Transverse colon (tissue), 4 donors: ENCODE measurements around the gene NTRK3. TPM values are rescaled to one million over a fixed set of nuclear protein-coding genes. Genes with fewer than 3 reads are reported as not detected.

Experiments used
- DNase-seq: peaks from one replicate; pipeline ENCODE4 v3.0.0-alpha.2; 2019
- H3K27ac ChIP-seq, 4 donors: fragments of 200-600 bp; sonication (generic); 2 replicates each; pipeline ENCODE4 v1.5.1; 2016 to 2018; ENCODE audit warnings: inconsistent platforms in 4 of 4
- H3K27me3 ChIP-seq: fragments of 200-600 bp; sonication (generic); 2 replicates; pipeline ENCODE4 v1.5.1; 2017; ENCODE audit warnings: inconsistent platforms
- H3K36me3 ChIP-seq, 4 donors: fragments of 200-600 bp; sonication (generic); 2 replicates each; pipeline ENCODE4 v1.5.1; 2017 to 2019; ENCODE audit warnings: inconsistent platforms in 4 of 4
- H3K4me1 ChIP-seq, 4 donors: fragments of 200-600 bp; sonication (generic); 2 replicates each; pipeline ENCODE4 v1.5.1; 2017 to 2020; ENCODE audit warnings: inconsistent platforms in 4 of 4
- H3K4me3 ChIP-seq, 4 donors: fragments of 200-600 bp; sonication (generic); 1 replicate in 1 of 4; 2 replicates in 3 of 4; pipeline versions ENCODE4 v1.5.1 to v1.6.1; 2017 to 2019; ENCODE audit warnings: inconsistent platforms in 4 of 4
- H3K9me3 ChIP-seq, 2 donors: fragments of 200-600 bp; sonication (generic); 2 replicates each; pipeline ENCODE4 v1.5.1; 2017 to 2019; ENCODE audit warnings: inconsistent platforms in 2 of 2
- EP300 ChIP-seq: sonication (generic); formaldehyde crosslinking; IDR thresholded peaks from one replicate; pipeline ENCODE4 v1.6.1; 2017; ENCODE audit warnings: antibody characterized with exemption, low read depth
- POLR2A ChIP-seq: fragments of 450-650 bp; IDR thresholded peaks from one replicate; pipeline ENCODE4 v1.6.1; 2016; ENCODE audit warnings: antibody characterized with exemption, mild to moderate bottlenecking, moderate library complexity
- POLR2AphosphoS5 ChIP-seq, 3 donors: sonication (generic); formaldehyde crosslinking; IDR thresholded peaks; one replicate each; pipeline ENCODE4 v1.6.1; 2016; ENCODE audit warnings: antibody characterized with exemption in 3 of 3
- WGBS, 2 donors: methylation state at CpG; one replicate each; pipeline ENCODE4 v1.1.5; 2018; ENCODE audit warnings: low coverage in 1 of 2; 5-methylcytosine and 5-hydroxymethylcytosine counted together
- in situ Hi-C, 4 donors: fragments of 200-750 bp; cut with MboI; loops; one replicate each; pipeline versions ENCODE4 v1.15.0 to v1.15.1; 2017; ENCODE audit warnings: low sequenced_read_pairs in 3 of 4, low pct_ligation_motif_present in 1 of 4, low pct_unique_long_range_greater_than_20kb in 1 of 4
- intact Hi-C: fragments of 100-400 bp; cut with DNase I; formaldehyde crosslinking; loops from one replicate; pipeline ENCODE4 v1.15.1; 2023; ENCODE audit warnings: low total_unique reads
- total RNA-seq, 4 donors: library from RNA; depleted of rRNA; stranded (reverse); fragments of >200 nt; gene quantifications; one replicate each; pipeline ENCODE4 v1.1.0, GENCODE V29; 2016
- TF ChIP-seq, protein P1 (sequence below), 5 experiments: fragments of 200-600 bp in 3 of 5; fragments of 450-650 bp in 2 of 5; sonication (generic) in 3 of 5; IDR thresholded peaks; 1 replicate in 2 of 5; 2 replicates in 3 of 5; pipeline ENCODE4 v1.5.1; 2016 to 2017; ENCODE audit warnings: antibody characterized with exemption in 5 of 5, inconsistent platforms in 3 of 5, mild to moderate bottlenecking in 2 of 5, moderate library complexity in 1 of 5

Gene NTRK3
- total RNA-seq, 4 donors from 2014 or later, result 1.1 to 2.8 (median 2.4) TPM

DNA sequence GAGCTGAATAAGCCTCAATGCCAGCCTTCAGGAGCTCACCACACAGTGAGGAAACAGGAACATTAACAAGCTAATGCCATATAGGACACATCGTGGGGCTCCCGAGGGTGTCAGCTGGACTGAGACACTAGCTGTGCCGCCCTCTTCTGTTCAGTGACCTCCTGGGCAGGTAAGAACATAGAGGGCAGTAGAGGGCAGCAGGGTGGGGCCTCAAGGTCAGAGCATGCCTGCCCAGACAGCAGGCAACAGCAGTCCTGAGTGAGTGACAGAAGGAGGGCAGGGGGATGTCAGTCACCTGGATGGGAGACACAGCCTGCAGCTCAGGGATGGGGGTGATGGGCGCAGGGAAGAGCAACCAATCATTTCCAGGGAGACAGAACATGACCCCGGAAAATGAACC lies 15.5 kb downstream of the NTRK3 start:
- H3K36me3 ChIP-seq, result no peaks in the 10 kb centered on the region
- intact Hi-C loops (no loop called here), in situ Hi-C loops (no loop called here)
- 51 to 62% methylated on average over 2 to 5 of the region's 5 CpGs for WGBS, 2 donors
- no peaks in the 10 kb centered on the region for H3K4me1 ChIP-seq
- no peaks in the 10 kb centered on the region for H3K27me3 ChIP-seq
- no peak overlapping the region for H3K27ac ChIP-seq
- no peak overlapping the region for H3K4me3 ChIP-seq
- DNase-seq, result no peak
- no peaks in the 10 kb centered on the region for H3K9me3 ChIP-seq
- TF ChIP-seq POLR2A (no peak), POLR2AphosphoS5 (IDR thresholded peaks at IDR 0.05) (no peak), EP300 (no peak)
- TF ChIP-seq, protein P1, sequence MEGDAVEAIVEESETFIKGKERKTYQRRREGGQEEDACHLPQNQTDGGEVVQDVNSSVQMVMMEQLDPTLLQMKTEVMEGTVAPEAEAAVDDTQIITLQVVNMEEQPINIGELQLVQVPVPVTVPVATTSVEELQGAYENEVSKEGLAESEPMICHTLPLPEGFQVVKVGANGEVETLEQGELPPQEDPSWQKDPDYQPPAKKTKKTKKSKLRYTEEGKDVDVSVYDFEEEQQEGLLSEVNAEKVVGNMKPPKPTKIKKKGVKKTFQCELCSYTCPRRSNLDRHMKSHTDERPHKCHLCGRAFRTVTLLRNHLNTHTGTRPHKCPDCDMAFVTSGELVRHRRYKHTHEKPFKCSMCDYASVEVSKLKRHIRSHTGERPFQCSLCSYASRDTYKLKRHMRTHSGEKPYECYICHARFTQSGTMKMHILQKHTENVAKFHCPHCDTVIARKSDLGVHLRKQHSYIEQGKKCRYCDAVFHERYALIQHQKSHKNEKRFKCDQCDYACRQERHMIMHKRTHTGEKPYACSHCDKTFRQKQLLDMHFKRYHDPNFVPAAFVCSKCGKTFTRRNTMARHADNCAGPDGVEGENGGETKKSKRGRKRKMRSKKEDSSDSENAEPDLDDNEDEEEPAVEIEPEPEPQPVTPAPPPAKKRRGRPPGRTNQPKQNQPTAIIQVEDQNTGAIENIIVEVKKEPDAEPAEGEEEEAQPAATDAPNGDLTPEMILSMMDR (IDR thresholded peaks at IDR 0.05), result no peak

DNA sequence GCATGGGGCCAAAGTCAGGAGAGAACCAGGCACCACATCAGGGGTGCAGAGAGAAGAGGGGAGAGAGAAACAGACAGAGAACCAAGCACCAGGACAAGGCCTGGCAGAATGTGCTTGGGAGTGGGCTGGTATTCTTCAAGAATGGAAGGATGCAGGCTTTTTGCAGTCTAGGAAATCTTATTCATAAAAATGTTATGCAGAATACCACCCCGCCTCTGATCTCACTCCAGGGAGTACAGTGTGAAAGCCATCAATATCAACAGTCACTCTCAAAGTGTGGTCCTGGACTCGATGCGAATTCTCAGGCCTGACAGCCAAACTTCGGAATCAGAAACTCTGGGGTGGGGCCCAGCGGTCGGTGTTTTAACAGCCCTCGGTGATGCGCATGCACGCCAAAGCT lies 16.9 kb downstream of the NTRK3 start:
- intact Hi-C loops, result no loop called here

DNA sequence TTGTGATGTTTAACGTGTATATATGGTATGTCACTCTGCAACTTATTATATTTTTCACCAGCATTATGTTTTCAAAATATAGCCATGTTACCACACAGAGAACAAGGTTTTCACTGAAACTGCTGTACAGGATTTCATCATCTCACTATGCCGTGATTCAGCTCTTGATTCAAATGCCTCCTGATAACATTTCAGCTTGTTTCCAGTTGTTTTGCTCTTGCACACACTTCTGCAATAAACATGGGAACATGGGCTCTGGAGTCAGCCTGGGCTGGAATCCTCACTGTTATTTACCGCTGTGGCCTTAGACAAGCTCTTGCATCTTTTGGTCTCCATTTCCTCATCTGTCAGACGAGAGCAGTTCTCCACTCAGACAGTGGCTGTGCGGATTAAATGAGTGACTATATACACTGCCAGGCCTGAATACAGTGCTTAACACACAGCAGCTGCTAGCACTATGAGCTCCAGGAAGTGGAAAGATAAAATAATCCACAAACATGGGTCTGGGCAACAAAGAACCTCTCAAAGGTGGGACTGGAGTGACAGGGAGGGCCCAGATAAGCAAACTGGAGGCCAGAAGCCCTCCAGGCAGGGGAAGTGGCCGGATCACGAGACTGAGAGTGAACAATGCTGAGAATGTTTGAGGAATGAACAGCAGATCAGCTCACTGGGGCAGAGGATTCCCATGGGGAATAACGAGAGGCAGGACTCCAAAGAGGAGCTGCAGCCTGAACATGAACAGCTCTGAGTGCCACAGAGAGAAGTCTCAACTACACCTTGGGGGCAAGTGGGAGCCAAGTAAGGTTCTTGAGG lies 17.7 kb downstream of the NTRK3 start:
- no peak for TF ChIP-seq EP300
- no peak for TF ChIP-seq POLR2AphosphoS5 (IDR thresholded peaks at IDR 0.05)
- no peak for TF ChIP-seq POLR2A
- TF ChIP-seq, protein P1 (IDR thresholded peaks at IDR 0.05), result no peak
- in situ Hi-C loops (no loop called here), intact Hi-C loops (no loop called here)
- Histone ChIP-seq H3K4me1 (no peaks in the 10 kb centered on the region), H3K27me3 (no peaks in the 10 kb centered on the region), H3K36me3 (no peaks in the 10 kb centered on the region), H3K27ac (no peak overlapping the region), H3K4me3 (no peak overlapping the region), H3K9me3 (no peaks in the 10 kb centered on the region)
- WGBS, 2 donors, result 59 to 69% methylated on average over 6 to 8 of the region's 8 CpGs
- no peak for DNase-seq

More for the DNA sequence above, 16.9 kb downstream of the NTRK3 start:
- WGBS, 2 donors, result 65 to 78% methylated on average over 6 to 9 of the region's 9 CpGs
- no peaks in the 10 kb centered on the region for H3K36me3 ChIP-seq
- no peak for DNase-seq
- H3K27me3 ChIP-seq, result no peaks in the 10 kb centered on the region
- TF ChIP-seq POLR2AphosphoS5 (IDR thresholded peaks at IDR 0.05), result no peak
- TF ChIP-seq, protein P1 (IDR thresholded peaks at IDR 0.05), result no peak
- no peak for TF ChIP-seq POLR2A
- no peak for TF ChIP-seq EP300
- H3K4me3 ChIP-seq, result no peak overlapping the region
- no peaks in the 10 kb centered on the region for H3K4me1 ChIP-seq
- in situ Hi-C loops, result no loop called here
- no peaks in the 10 kb centered on the region for H3K9me3 ChIP-seq
- H3K27ac ChIP-seq, result no peak overlapping the region

DNA sequence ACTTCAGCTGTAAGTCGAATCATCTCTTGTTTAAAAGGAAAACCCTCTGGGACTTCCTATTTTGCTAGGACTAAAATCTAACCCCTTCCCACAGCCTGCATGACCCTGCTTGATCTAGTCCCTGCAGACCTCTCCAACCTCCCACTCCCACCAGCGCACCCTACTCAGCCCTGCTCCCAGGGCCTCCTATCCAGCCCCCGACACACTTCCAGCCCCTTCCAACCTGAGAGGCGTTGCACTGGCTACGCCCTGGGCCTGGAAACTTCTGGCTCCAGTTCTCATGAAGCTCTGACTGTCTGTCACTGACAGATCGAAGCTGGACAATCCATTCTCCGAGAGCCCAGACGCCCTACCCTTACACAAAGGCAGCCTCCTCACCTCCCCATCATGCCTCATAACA lies 21.8 kb downstream of the NTRK3 start:
- TF ChIP-seq EP300 (no peak), POLR2AphosphoS5 (IDR thresholded peaks at IDR 0.05) (no peak)
- Histone ChIP-seq H3K4me1 (no peaks in the 10 kb centered on the region), H3K4me3 (no peak overlapping the region), H3K27ac (no peak overlapping the region), H3K27me3 (no peaks in the 10 kb centered on the region), H3K36me3 (no peaks in the 10 kb centered on the region), H3K9me3 (no peaks in the 10 kb centered on the region)
- no peak for DNase-seq
- WGBS, 2 donors, result 67 to 81% methylated on average over 1 to 8 of the region's 8 CpGs
- intact Hi-C loops (no loop called here), in situ Hi-C loops (no loop called here)

DNA sequence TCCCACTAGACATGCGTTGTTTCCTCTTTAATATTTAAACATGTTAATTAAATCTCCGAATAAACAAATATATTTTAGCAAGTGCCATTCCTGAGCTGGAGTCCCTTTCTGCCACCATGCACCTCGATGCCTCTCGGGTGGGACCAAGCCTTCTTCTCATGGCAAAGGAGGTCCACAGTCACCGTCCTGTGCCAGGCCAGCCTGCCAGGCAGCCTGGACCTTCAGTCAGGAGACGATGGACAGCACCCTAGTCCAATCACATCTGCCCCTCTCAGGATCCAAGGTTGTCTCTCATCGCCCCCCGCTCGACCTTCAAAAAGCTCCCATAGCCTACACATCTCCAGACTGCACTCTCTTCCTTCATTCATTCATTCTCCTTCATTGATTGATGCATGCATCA lies 22.6 kb downstream of the NTRK3 start:
- TF ChIP-seq EP300, result no peak
- no peak for TF ChIP-seq POLR2A
- TF ChIP-seq, protein P1 (IDR thresholded peaks at IDR 0.05), result no peak
- no peak for TF ChIP-seq POLR2AphosphoS5 (IDR thresholded peaks at IDR 0.05)
- H3K4me1 ChIP-seq, result no peaks in the 10 kb centered on the region
- H3K36me3 ChIP-seq, result no peaks in the 10 kb centered on the region
- intact Hi-C loops (no loop called here), in situ Hi-C loops (no loop called here)
- H3K27ac ChIP-seq, result no peak overlapping the region
- 75 to 84% methylated on average over 5 to 9 of the region's 9 CpGs for WGBS, 2 donors
- no peaks in the 10 kb centered on the region for H3K9me3 ChIP-seq
- no peak overlapping the region for H3K4me3 ChIP-seq
- H3K27me3 ChIP-seq, result no peaks in the 10 kb centered on the region
- DNase-seq, result no peak
